Muscle of leg (tissue), 11 donors: ENCODE data around the gene NFIA. TPM values are rescaled to one million over a fixed set of nuclear protein-coding genes. Genes with fewer than 3 reads are reported as not detected.

Experiments used
- DNase-seq: peaks from one replicate; pipeline ENCODE4 v3.0.0; 2013
- H3K27ac ChIP-seq: one replicate; pipeline ENCODE4 v1.5.1; 2013; ENCODE audit warnings: mild to moderate bottlenecking, low read length, control low read depth
- H3K27me3 ChIP-seq: one replicate; pipeline ENCODE4 v1.6.1; 2013; ENCODE audit warnings: low read length; ENCODE audit not compliant: control insufficient read depth, insufficient read depth
- H3K36me3 ChIP-seq: one replicate; pipeline ENCODE4 v1.6.1; 2013; ENCODE audit warnings: low read length; ENCODE audit not compliant: control insufficient read depth, insufficient read depth
- H3K4me1 ChIP-seq: one replicate; pipeline ENCODE4 v1.6.1; 2013; ENCODE audit warnings: low read length; ENCODE audit not compliant: control insufficient read depth, insufficient read depth
- H3K4me3 ChIP-seq: one replicate; pipeline ENCODE4 v1.5.1; 2013; ENCODE audit warnings: low read length, control low read depth
- H3K9me3 ChIP-seq: replicated peaks from 2 replicates; pipeline ENCODE4 v1.6.1; 2013; ENCODE audit warnings: low read depth, low read length; ENCODE audit not compliant: control insufficient read depth
- WGBS: methylation state at CpG from one replicate; pipeline ENCODE4 v1.1.5; 2013; ENCODE audit warnings: missing lambda C conversion rate; ENCODE audit not compliant: insufficient coverage; 5-methylcytosine and 5-hydroxymethylcytosine counted together
- polyA plus RNA-seq, 8 donors: library from polyadenylated mRNA; unstranded; fragments of 120-200 nt; gene quantifications; one replicate each; pipeline versions ENCODE4 v1.2.1 to v1.2.3, GENCODE V29; 2013; ENCODE audit warnings: inconsistent platforms in 1 of 8, low replicate concordance in 1 of 8; ENCODE audit not compliant: insufficient read length in 8 of 8, insufficient read depth in 1 of 8
- total RNA-seq: library from RNA; stranded (reverse); fragments of 120-200 nt; gene quantifications from one replicate; pipeline ENCODE4 v1.2.4, GENCODE V29; 2013

The NFIA gene
- total and polyA plus RNA-seq, 9 donors: 21.6 to 41.0 (median 29.7) TPM

GRCh38 chr1:61368366-61368765, 286.0 kb downstream of the NFIA start:
- no peak overlapping the region for H3K27ac ChIP-seq
- no peaks in the 10 kb centered on the region for H3K27me3 ChIP-seq
- H3K4me3 ChIP-seq: no peak overlapping the region
- no peak for DNase-seq
- no CpG with 5 or more reads among the region's 2 CpGs for WGBS
- H3K9me3 ChIP-seq: no peaks in the 10 kb centered on the region
- H3K4me1 ChIP-seq: no peaks in the 10 kb centered on the region
- peaks cover 15% of the 10 kb centered on the region for H3K36me3 ChIP-seq

- DNase-seq: no peak
- Histone ChIP-seq H3K27ac (no peak overlapping the region), H3K4me3 (no peak overlapping the region)
Measured at GRCh38 chr1:61368876-61369275, 286.5 kb downstream of the NFIA start.

GRCh38 chr1:61370177-61370912, 288.0 kb downstream of the NFIA start:
- Histone ChIP-seq H3K4me1 (no peaks in the 10 kb centered on the region), H3K27ac (no peak overlapping the region), H3K4me3 (no peak overlapping the region), H3K27me3 (no peaks in the 10 kb centered on the region), H3K36me3 (peaks cover 12% of the 10 kb centered on the region), H3K9me3 (no peaks in the 10 kb centered on the region)
- no peak for DNase-seq
- WGBS: no CpG with 5 or more reads among the region's 10 CpGs

More at GRCh38 chr1:61368876-61369275, 286.5 kb downstream of the NFIA start:
- no peaks in the 10 kb centered on the region for H3K4me1 ChIP-seq
- peaks cover 15% of the 10 kb centered on the region for H3K36me3 ChIP-seq
- H3K9me3 ChIP-seq: no peaks in the 10 kb centered on the region
- 84% methylated on average over 6 of the region's 6 CpGs for WGBS
- no peaks in the 10 kb centered on the region for H3K27me3 ChIP-seq

- Histone ChIP-seq H3K27ac (no peak overlapping the region), H3K36me3 (peaks cover 12% of the 10 kb centered on the region), H3K9me3 (no peaks in the 10 kb centered on the region), H3K4me1 (no peaks in the 10 kb centered on the region), H3K27me3 (no peaks in the 10 kb centered on the region), H3K4me3 (no peak overlapping the region)
- DNase-seq: no peak
- WGBS: no CpG with 5 or more reads among the region's 2 CpGs
Measured at GRCh38 chr1:61370913-61371279, 288.5 kb downstream of the NFIA start.

GRCh38 chr1:61372944-61373343, 290.6 kb downstream of the NFIA start:
- 83% methylated on average over 2 of the region's 5 CpGs for WGBS
- Histone ChIP-seq H3K36me3 (peaks cover 7% of the 10 kb centered on the region), H3K4me1 (no peaks in the 10 kb centered on the region), H3K27me3 (no peaks in the 10 kb centered on the region), H3K4me3 (no peak overlapping the region), H3K9me3 (no peaks in the 10 kb centered on the region), H3K27ac (no peak overlapping the region)
- DNase-seq: no peak

GRCh38 chr1:61374156-61374555, 291.8 kb downstream of the NFIA start:
- no peak overlapping the region for H3K27ac ChIP-seq
- DNase-seq: no peak
- no peak overlapping the region for H3K4me3 ChIP-seq
- H3K36me3 ChIP-seq: peaks cover 9% of the 10 kb centered on the region
- no CpG with 5 or more reads among the region's 1 CpG for WGBS
- H3K4me1 ChIP-seq: no peaks in the 10 kb centered on the region
- H3K9me3 ChIP-seq: no peaks in the 10 kb centered on the region
- no peaks in the 10 kb centered on the region for H3K27me3 ChIP-seq

GRCh38 chr1:61375082-61375880, 292.9 kb downstream of the NFIA start:
- Histone ChIP-seq H3K9me3 (no peaks in the 10 kb centered on the region), H3K4me3 (no peak overlapping the region), H3K27ac (no peak overlapping the region), H3K4me1 (no peaks in the 10 kb centered on the region), H3K27me3 (no peaks in the 10 kb centered on the region), H3K36me3 (peaks cover 7% of the 10 kb centered on the region)
- WGBS: 82% methylated on average over 1 of the region's 3 CpGs
- no peak for DNase-seq

- H3K27ac ChIP-seq: no peak overlapping the region
- no peak overlapping the region for H3K4me3 ChIP-seq
- no peaks in the 10 kb centered on the region for H3K9me3 ChIP-seq
- no peaks in the 10 kb centered on the region for H3K27me3 ChIP-seq
- no peaks in the 10 kb centered on the region for H3K4me1 ChIP-seq
- H3K36me3 ChIP-seq: peaks cover 3% of the 10 kb centered on the region
- no CpG with 5 or more reads among the region's 2 CpGs for WGBS
- no peak for DNase-seq
Measured at GRCh38 chr1:61376151-61376550, 293.8 kb downstream of the NFIA start.

- H3K4me3 ChIP-seq: no peak overlapping the region
- no peaks in the 10 kb centered on the region for H3K4me1 ChIP-seq
- H3K27me3 ChIP-seq: no peaks in the 10 kb centered on the region
- WGBS: 60% methylated on average over 2 of the region's 7 CpGs
- no peak overlapping the region for H3K27ac ChIP-seq
- DNase-seq: no peak
- H3K9me3 ChIP-seq: no peaks in the 10 kb centered on the region
- H3K36me3 ChIP-seq: peaks cover 3% of the 10 kb centered on the region
Measured at GRCh38 chr1:61377242-61377958, 295.0 kb downstream of the NFIA start.
